ENCODE measurements around the gene GRIK1. TPM values are rescaled to one million over a fixed set of nuclear protein-coding genes. Genes with fewer than 3 reads are reported as not detected.

GRIK1 gene
- total RNA-seq, 1 experiment from 2014 or later = not detected

DNA sequence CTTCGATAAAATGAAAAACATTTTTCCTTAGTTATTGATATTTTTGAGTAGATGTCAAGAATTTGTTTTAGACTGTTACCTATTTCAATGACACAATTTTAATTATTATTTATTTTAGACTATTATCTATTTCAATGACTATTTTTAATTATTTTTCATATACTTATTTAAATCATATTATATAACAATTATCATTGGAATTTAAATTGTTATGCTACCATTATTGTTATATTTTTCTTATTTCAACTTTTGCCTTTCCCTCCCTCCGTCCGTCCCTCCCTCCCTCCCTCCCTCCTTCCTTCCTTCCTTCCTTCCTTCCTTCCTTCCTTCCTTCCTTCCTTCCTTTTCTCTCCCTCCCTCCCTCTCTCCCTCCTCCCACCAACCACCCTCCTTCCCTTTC, 229.3 kb downstream of the GRIK1 start:
- BruUV-seq (replicated peaks) = no TSS peak
- POLR2A ChIA-PET (ENCODE audit: unreplicated experiment) = no interaction called here
- CTCF ChIA-PET = no interaction called here

DNA sequence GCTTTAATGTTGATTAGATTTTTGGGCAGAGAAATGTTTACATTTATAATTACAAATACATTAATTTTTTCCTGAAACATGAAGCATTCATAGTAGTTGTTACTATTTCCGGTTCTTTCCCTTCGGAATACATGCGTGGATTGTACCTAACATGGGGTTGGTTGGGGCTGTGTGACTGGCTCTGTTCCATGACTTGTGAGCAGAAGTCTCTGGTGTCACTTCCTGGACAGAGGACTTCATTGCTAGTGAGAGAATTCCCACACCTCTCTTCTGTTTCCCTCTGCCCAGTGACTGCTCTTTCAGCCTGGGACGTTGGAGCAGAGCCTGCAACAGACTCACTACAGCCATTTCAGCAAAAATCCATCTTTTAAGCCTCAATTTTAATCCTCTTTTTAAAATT, 231.4 kb downstream of the GRIK1 start:
- ChIA-PET POLR2A (ENCODE audit: unreplicated experiment) (no interaction called here), CTCF (no interaction called here)
- Histone ChIP-seq H3K36me3 (ENCODE audit: low read depth) (no peaks in the 10 kb centered on the region), H3K9me2 (ENCODE audit: insufficient read depth) (no peaks in the 10 kb centered on the region), H3K4me3 (no peak overlapping the region), H3K79me2 (ENCODE audit: low read depth) (no peaks in the 10 kb centered on the region), H3K27ac (no peak overlapping the region), H3K4me2 (no peak overlapping the region), H4K20me1 (ENCODE audit: insufficient read depth) (no peaks in the 10 kb centered on the region), H2AFZ (no peak overlapping the region), H3K27me3 (ENCODE audit: insufficient read depth, low read depth) (no peaks in the 10 kb centered on the region), H3K9me3 (ENCODE audit: insufficient read depth, low read depth) (no peaks in the 10 kb centered on the region), H3F3A (ENCODE audit: insufficient read depth, low read depth) (no peaks in the 10 kb centered on the region), H3K4me1 (replicated peaks; ENCODE audit: insufficient read depth) (no peaks in the 10 kb centered on the region)
- intact Hi-C loops (cut with micrococcal nuclease; ENCODE audit: unreplicated experiment) = no loop called here
- TF ChIP-seq, protein P1, sequence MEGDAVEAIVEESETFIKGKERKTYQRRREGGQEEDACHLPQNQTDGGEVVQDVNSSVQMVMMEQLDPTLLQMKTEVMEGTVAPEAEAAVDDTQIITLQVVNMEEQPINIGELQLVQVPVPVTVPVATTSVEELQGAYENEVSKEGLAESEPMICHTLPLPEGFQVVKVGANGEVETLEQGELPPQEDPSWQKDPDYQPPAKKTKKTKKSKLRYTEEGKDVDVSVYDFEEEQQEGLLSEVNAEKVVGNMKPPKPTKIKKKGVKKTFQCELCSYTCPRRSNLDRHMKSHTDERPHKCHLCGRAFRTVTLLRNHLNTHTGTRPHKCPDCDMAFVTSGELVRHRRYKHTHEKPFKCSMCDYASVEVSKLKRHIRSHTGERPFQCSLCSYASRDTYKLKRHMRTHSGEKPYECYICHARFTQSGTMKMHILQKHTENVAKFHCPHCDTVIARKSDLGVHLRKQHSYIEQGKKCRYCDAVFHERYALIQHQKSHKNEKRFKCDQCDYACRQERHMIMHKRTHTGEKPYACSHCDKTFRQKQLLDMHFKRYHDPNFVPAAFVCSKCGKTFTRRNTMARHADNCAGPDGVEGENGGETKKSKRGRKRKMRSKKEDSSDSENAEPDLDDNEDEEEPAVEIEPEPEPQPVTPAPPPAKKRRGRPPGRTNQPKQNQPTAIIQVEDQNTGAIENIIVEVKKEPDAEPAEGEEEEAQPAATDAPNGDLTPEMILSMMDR (conservative IDR thresholded peaks at IDR 0.05) = no peak
- TF ChIP-seq EZH2 (IDR thresholded peaks at IDR 0.05; ENCODE audit: low read depth) = no peak
- no peak for DNase-seq
- no TSS peak for BruUV-seq (replicated peaks)

More for the DNA sequence above, 229.3 kb downstream of the GRIK1 start:
- Histone ChIP-seq H3K79me2 (ENCODE audit: low read depth) (no peaks in the 10 kb centered on the region), H4K20me1 (ENCODE audit: insufficient read depth) (no peaks in the 10 kb centered on the region), H3K36me3 (ENCODE audit: low read depth) (no peaks in the 10 kb centered on the region), H2AFZ (no peak overlapping the region), H3K4me3 (no peak overlapping the region), H3K27ac (no peak overlapping the region), H3K4me1 (replicated peaks; ENCODE audit: insufficient read depth) (no peaks in the 10 kb centered on the region), H3K4me2 (no peak overlapping the region), H3K27me3 (ENCODE audit: insufficient read depth, low read depth) (no peaks in the 10 kb centered on the region), H3F3A (ENCODE audit: insufficient read depth, low read depth) (no peaks in the 10 kb centered on the region), H3K9me3 (ENCODE audit: insufficient read depth, low read depth) (no peaks in the 10 kb centered on the region), H3K9me2 (ENCODE audit: insufficient read depth) (no peaks in the 10 kb centered on the region)
- DNase-seq = no peak
- intact Hi-C loops (cut with micrococcal nuclease; ENCODE audit: unreplicated experiment) = no loop called here
- no peak for TF ChIP-seq EZH2 (IDR thresholded peaks at IDR 0.05; ENCODE audit: low read depth)
- TF ChIP-seq, protein P1 (conservative IDR thresholded peaks at IDR 0.05) = no peak

DNA sequence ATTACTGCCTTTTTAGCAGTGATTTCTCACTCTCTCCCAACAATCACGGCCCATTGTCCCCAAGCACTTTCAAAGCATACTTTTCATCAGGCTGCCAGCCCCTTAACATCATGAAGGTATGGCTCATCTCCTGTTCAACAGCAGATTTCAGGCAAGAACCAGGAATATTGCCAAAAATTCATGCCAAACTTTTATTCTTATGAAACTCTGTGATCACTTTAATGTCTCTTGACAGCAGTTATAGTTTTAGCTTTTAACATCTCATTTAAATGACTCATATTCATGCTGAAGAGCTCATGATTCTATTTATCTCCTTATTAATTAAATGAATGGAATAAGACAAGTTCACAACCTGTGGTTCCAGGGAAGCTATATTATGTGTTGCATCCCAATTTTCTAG, 235.1 kb downstream of the GRIK1 start:
- H3K79me2 ChIP-seq (ENCODE audit: low read depth) = no peaks in the 10 kb centered on the region
- H3K4me1 ChIP-seq (replicated peaks; ENCODE audit: insufficient read depth) = no peaks in the 10 kb centered on the region
- no peak overlapping the region for H3K27ac ChIP-seq
- TF ChIP-seq, protein P1 (conservative IDR thresholded peaks at IDR 0.05) = no peak
- TF ChIP-seq EZH2 (IDR thresholded peaks at IDR 0.05; ENCODE audit: low read depth) = no peak
- intact Hi-C loops (cut with micrococcal nuclease; ENCODE audit: unreplicated experiment) = no loop called here
- no peaks in the 10 kb centered on the region for H3K9me2 ChIP-seq (ENCODE audit: insufficient read depth)
- H3F3A ChIP-seq (ENCODE audit: insufficient read depth, low read depth) = no peaks in the 10 kb centered on the region
- no peak overlapping the region for H3K4me3 ChIP-seq
- H3K36me3 ChIP-seq (ENCODE audit: low read depth) = no peaks in the 10 kb centered on the region
- POLR2A ChIA-PET (ENCODE audit: unreplicated experiment) = no interaction called here
- no TSS peak for BruUV-seq (replicated peaks)
- H4K20me1 ChIP-seq (ENCODE audit: insufficient read depth) = no peaks in the 10 kb centered on the region
- H3K27me3 ChIP-seq (ENCODE audit: insufficient read depth, low read depth) = no peaks in the 10 kb centered on the region
- H2AFZ ChIP-seq = no peak overlapping the region
- H3K4me2 ChIP-seq = no peak overlapping the region
- H3K9me3 ChIP-seq (ENCODE audit: insufficient read depth, low read depth) = no peaks in the 10 kb centered on the region
- DNase-seq = no peak
- CTCF ChIA-PET = no interaction called here

All from PC-9 (cell line).